ENCODE measurements around the gene EIF4ENIF1. TPM values are rescaled to one million over a fixed set of nuclear protein-coding genes. Genes with fewer than 3 reads are reported as not detected.

Gene EIF4ENIF1, protein sequence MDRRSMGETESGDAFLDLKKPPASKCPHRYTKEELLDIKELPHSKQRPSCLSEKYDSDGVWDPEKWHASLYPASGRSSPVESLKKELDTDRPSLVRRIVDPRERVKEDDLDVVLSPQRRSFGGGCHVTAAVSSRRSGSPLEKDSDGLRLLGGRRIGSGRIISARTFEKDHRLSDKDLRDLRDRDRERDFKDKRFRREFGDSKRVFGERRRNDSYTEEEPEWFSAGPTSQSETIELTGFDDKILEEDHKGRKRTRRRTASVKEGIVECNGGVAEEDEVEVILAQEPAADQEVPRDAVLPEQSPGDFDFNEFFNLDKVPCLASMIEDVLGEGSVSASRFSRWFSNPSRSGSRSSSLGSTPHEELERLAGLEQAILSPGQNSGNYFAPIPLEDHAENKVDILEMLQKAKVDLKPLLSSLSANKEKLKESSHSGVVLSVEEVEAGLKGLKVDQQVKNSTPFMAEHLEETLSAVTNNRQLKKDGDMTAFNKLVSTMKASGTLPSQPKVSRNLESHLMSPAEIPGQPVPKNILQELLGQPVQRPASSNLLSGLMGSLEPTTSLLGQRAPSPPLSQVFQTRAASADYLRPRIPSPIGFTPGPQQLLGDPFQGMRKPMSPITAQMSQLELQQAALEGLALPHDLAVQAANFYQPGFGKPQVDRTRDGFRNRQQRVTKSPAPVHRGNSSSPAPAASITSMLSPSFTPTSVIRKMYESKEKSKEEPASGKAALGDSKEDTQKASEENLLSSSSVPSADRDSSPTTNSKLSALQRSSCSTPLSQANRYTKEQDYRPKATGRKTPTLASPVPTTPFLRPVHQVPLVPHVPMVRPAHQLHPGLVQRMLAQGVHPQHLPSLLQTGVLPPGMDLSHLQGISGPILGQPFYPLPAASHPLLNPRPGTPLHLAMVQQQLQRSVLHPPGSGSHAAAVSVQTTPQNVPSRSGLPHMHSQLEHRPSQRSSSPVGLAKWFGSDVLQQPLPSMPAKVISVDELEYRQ
- total RNA-seq = 6.1 and 10.8 TPM in 2 replicates

DNA sequence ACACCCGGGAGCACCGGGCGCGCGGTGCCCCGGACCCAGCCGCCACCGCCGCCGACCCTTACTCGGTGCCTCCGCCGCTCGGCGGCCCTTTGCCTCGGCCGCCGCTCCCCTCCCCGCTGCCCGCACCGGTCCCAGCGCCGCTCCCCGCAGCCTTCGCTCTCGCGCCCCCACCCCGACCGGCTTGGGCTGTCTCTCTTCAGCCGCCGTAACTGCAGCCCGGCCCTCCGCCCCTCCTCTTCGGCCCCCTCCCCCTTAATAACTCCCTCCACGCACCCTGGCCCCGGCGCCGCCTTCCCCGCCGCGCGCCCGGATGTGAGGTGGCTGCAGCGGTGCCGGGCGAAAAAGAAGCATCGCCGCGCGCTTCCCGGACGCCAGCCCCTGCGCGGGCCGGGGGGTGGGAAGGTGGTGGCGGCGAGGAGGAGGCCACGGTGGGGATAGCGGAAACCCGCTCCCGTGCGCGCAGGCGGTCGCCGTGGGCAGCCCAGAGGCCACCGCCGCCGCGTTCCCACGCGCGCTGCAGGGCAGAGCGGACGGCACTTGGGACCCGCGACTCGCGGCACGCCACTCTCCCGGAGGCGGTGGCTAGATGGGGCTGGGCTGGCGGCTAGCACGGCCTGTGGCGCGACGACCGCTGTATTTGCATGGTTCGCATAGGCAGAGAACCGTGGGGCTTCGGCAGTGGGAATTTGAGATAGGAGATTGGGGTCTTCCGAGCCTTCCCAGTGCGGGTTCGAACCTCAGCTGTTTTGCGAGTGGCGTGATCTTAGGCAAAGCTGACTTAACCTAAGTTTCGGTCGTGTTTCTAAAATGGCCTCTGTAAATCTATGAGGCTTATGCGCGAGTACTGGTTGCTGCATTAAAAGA lies at the start of gene EIF4ENIF1:
Gene EIF4ENIF1 (minus strand): TSS at position 211 of the 864 bp plus-strand sequence. CDS start 1,124 bp downstream, outside the sequence.

DNA sequence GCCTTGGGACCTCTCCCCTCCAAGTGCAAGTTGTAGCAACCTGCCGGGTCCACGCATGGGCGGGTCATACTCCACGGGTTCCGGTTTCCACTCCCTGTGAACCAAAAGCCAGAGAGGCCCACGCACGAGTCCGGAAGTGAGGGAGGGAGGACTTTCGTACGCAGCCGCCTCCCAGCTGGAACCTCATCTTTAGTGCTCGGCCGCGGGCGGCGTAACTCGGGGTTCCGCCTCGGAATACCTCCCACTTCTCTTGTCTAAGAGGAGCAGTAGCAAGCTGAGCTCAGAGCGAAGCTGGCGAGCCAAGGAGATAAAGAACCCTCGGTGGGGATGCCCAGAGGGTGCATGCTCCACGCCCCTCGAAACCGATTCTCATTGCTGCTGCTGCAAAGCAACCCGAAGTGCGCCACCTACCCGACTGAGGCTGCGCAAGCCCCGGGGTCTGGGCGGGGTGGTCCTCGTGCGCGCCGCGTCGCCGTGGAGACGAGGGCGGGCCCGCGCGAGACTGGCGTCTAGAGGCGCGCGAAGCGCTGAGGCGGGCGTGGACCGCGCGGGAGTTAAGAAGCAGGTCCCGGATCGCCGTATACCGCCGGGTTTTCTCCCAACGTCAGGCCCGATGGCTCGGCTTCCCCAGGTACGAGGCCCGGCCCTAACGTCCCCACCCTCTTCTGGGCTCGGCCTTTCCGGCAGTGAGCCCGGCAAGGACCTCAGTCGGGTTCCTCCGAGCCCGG lies 6.5 kb upstream of the EIF4ENIF1 start, which contains the start of gene SFI1:
Gene SFI1 (plus strand): TSS at position 530 of the 728 bp plus-strand sequence. CDS start 11,749 bp downstream, outside the sequence.

DNA sequence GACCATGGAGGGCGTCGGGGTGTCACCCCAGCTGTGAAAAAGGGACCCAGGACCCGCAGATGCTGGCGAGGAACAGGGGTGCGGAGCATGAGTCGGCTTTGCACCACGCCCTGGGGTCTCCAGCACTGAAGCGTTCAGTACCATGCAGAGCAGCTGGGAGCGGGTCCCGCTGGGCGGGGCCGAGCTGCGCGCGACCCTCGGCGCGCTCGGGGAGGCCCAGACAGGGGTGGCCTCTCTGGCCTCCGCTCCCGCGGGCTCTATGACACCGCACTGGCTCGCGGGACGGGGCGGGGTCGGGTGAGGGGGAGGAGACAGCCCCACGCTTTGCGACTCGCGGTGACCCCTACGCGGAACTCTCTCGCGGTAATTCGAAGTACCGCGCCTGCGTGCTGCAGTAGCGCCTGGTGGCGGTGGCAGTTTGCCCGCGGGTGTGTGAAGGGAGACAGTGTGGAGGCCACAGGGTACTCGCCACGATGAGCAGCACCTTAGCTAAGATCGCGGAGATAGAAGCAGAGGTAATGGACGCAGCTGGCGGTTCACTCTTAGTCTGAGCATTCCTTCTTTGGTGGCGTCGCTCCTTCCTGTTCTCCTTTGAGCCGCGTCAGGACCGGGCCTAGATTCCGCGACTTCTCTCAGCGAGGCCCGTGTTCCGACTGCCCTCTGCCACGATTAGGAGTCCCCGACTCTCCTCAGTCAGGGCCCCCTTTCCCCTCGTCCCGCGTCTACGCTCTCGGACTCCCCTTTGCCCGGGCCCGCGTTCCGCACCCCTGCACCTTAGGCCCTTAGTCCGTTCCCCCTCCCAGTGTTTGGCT lies 90.2 kb downstream of the EIF4ENIF1 start, which contains the start of gene DRG1:
Gene DRG1 (plus strand): TSS at position 394 of the 812 bp plus-strand sequence. CDS start 80 bp downstream, at position 474.

Other genes with a start within 250 kb of the EIF4ENIF1 start
- gene PIK3IP1, start 197.4 kb downstream of the EIF4ENIF1 start, total RNA-seq = 32.2 and 33.8 TPM in 2 replicates
- 9.2 and 11.0 TPM in 2 replicates for gene PATZ1, start 143.5 kb downstream of the EIF4ENIF1 start, total RNA-seq
- 80.4 and 85.8 TPM in 2 replicates for gene DRG1, start 90.2 kb downstream of the EIF4ENIF1 start, total RNA-seq
- gene SFI1, start 6.7 kb upstream of the EIF4ENIF1 start, total RNA-seq = 6.7 and 7.2 TPM in 2 replicates
- gene PISD, start 172.4 kb upstream of the EIF4ENIF1 start, total RNA-seq = 25.0 and 34.9 TPM in 2 replicates